GM12892 (cell line): ENCODE results near the gene PIANP.

ENCODE experiments used
- POLR2A ChIP-seq: IDR thresholded peaks from 2 replicates; pipeline ENCODE4 v1.6.1; 2011; ENCODE audit warnings: low read depth, low read length, control low read depth
- POLR2AphosphoS5 ChIP-seq: IDR thresholded peaks from 2 replicates; pipeline ENCODE4 v1.6.1; 2011; ENCODE audit warnings: low read depth, low read length, control low read depth
- TAF1 ChIP-seq: IDR thresholded peaks from 2 replicates; pipeline ENCODE4 v1.6.1; 2011; ENCODE audit warnings: low read depth, mild to moderate bottlenecking, control low read depth, low read length, borderline replicate concordance

GRCh38 chr12:6662906-6663742 lies 37.5 kb downstream of the PIANP start, which contains the start of gene ING4:
- TF ChIP-seq POLR2AphosphoS5 (no peak), POLR2A (peak; percentile 24; the same call in 1 of the 2 replicates), TAF1 (0 out of 2 replicates have a peak, but pooled peaks have one; percentile 23)
